ENCODE measurements around the gene GRPEL1. TPM values are rescaled to one million over a fixed set of nuclear protein-coding genes. Genes with fewer than 3 reads are reported as not detected.

The GRPEL1 gene
- total and polyA plus RNA-seq, 2 of the 13 experiments (the other 11 are each of a cell fraction or from before 2014, with no cell fraction given): 32.3 to 141 TPM

DNA sequence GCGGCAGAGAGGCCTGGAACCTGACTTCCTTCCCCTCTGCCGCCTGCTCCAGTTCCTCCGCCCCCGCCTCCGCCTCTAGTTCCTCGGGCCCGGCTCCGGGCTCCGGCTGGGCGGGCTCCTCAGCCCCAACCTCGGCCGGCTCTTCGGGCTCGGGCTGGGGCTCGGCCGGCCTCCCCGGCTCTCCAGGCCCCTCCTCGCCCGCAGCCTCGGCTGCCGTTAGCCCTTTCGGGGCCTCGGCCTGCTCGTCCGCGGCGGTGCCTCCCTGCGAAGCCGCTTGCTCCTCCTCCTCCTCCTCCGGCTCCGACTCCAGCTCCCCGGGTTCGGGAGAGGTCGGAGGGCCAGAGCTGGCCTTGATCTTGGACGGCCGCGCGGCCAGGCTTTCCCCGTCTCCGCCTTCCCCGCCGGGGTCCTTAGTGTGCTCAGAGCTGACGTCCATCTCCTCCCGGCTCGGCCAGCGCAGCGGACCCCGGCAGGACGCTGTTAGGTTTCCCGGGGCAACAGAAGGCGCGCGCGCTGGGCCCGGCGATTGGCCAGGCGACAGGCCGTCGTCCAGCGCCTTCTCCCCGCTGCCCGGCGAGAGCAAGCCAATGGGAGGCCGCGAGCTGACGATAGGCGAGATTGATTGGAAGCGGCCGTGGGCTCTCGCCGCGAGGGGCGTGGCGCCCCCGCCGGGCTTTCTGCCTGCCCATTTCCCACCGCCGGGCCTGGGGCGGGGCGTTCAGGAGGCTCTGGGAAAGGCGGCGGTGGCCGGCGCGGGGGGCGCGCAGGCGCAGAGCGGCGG lies 25.2 kb downstream of the GRPEL1 start (continued):
- peak; percentile 93 for TF ChIP-seq NFYB (CRISPR knock-in tag; IDR thresholded peaks at IDR 0.05)
- TF ChIP-seq ZSCAN12 (CRISPR knock-in tag; IDR thresholded peaks at IDR 0.05): no peak
- peak; percentile 48; the same call in 1 of the 2 replicates for TF ChIP-seq ZNF564 (CRISPR knock-in tag; IDR thresholded peaks at IDR 0.05)
- no peak for TF ChIP-seq ZNF850 (CRISPR knock-in tag; conservative IDR thresholded peaks at IDR 0.05)
- TF ChIP-seq ZNF326 (CRISPR knock-in tag; IDR thresholded peaks at IDR 0.05; ENCODE audit: borderline replicate concordance): no peak
- no peak for TF ChIP-seq PCBP2 (optimal IDR thresholded peaks at IDR 0.05; ENCODE audit: low read depth, low read length, poor library complexity, severe bottlenecking)
- TF ChIP-seq ZNF3 (CRISPR knock-in tag; IDR thresholded peaks at IDR 0.05): no peak
- no peak for TF ChIP-seq GABPA (IDR thresholded peaks at IDR 0.05; ENCODE audit: low read depth, low read length)
- no peak for TF ChIP-seq GABPA (CRISPR knock-in tag; IDR thresholded peaks at IDR 0.05; ENCODE audit: low read depth)
- TF ChIP-seq, protein P1, sequence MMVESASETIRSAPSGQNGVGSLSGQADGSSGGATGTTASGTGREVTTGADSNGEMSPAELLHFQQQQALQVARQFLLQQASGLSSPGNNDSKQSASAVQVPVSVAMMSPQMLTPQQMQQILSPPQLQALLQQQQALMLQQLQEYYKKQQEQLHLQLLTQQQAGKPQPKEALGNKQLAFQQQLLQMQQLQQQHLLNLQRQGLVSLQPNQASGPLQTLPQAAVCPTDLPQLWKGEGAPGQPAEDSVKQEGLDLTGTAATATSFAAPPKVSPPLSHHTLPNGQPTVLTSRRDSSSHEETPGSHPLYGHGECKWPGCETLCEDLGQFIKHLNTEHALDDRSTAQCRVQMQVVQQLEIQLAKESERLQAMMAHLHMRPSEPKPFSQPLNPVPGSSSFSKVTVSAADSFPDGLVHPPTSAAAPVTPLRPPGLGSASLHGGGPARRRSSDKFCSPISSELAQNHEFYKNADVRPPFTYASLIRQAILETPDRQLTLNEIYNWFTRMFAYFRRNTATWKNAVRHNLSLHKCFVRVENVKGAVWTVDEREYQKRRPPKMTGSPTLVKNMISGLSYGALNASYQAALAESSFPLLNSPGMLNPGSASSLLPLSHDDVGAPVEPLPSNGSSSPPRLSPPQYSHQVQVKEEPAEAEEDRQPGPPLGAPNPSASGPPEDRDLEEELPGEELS (CRISPR knock-in tag; IDR thresholded peaks at IDR 0.05): no peak; the same call in 1 of the 2 replicates
- TF ChIP-seq, protein P2, sequence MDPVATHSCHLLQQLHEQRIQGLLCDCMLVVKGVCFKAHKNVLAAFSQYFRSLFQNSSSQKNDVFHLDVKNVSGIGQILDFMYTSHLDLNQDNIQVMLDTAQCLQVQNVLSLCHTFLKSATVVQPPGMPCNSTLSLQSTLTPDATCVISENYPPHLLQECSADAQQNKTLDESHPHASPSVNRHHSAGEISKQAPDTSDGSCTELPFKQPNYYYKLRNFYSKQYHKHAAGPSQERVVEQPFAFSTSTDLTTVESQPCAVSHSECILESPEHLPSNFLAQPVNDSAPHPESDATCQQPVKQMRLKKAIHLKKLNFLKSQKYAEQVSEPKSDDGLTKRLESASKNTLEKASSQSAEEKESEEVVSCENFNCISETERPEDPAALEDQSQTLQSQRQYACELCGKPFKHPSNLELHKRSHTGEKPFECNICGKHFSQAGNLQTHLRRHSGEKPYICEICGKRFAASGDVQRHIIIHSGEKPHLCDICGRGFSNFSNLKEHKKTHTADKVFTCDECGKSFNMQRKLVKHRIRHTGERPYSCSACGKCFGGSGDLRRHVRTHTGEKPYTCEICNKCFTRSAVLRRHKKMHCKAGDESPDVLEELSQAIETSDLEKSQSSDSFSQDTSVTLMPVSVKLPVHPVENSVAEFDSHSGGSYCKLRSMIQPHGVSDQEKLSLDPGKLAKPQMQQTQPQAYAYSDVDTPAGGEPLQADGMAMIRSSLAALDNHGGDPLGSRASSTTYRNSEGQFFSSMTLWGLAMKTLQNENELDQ (CRISPR knock-in tag; IDR thresholded peaks at IDR 0.05; ENCODE audit: borderline replicate concordance): no peak
- no peak for TF ChIP-seq SMAD1 (CRISPR knock-in tag; IDR thresholded peaks at IDR 0.05; ENCODE audit: borderline replicate concordance, low read depth)
- no peak for TF ChIP-seq ZNF496 (CRISPR knock-in tag; IDR thresholded peaks at IDR 0.05; ENCODE audit: insufficient replicate concordance)
- TF ChIP-seq NFYC (CRISPR knock-in tag; IDR thresholded peaks at IDR 0.05): peak; percentile 92
- TF ChIP-seq, protein P3, sequence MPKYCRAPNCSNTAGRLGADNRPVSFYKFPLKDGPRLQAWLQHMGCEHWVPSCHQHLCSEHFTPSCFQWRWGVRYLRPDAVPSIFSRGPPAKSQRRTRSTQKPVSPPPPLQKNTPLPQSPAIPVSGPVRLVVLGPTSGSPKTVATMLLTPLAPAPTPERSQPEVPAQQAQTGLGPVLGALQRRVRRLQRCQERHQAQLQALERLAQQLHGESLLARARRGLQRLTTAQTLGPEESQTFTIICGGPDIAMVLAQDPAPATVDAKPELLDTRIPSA (CRISPR knock-in tag; IDR thresholded peaks at IDR 0.05; ENCODE audit: borderline replicate concordance): no peak
- TF ChIP-seq KLF11 (CRISPR knock-in tag; IDR thresholded peaks at IDR 0.05): no peak
- TF ChIP-seq, protein P4, sequence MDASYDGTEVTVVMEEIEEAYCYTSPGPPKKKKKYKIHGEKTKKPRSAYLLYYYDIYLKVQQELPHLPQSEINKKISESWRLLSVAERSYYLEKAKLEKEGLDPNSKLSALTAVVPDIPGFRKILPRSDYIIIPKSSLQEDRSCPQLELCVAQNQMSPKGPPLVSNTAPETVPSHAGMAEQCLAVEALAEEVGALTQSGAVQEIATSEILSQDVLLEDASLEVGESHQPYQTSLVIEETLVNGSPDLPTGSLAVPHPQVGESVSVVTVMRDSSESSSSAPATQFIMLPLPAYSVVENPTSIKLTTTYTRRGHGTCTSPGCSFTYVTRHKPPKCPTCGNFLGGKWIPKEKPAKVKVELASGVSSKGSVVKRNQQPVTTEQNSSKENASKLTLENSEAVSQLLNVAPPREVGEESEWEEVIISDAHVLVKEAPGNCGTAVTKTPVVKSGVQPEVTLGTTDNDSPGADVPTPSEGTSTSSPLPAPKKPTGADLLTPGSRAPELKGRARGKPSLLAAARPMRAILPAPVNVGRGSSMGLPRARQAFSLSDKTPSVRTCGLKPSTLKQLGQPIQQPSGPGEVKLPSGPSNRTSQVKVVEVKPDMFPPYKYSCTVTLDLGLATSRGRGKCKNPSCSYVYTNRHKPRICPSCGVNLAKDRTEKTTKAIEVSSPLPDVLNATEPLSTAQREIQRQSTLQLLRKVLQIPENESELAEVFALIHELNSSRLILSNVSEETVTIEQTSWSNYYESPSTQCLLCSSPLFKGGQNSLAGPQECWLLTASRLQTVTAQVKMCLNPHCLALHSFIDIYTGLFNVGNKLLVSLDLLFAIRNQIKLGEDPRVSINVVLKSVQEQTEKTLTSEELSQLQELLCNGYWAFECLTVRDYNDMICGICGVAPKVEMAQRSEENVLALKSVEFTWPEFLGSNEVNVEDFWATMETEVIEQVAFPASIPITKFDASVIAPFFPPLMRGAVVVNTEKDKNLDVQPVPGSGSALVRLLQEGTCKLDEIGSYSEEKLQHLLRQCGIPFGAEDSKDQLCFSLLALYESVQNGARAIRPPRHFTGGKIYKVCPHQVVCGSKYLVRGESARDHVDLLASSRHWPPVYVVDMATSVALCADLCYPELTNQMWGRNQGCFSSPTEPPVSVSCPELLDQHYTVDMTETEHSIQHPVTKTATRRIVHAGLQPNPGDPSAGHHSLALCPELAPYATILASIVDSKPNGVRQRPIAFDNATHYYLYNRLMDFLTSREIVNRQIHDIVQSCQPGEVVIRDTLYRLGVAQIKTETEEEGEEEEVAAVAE (CRISPR knock-in tag; IDR thresholded peaks at IDR 0.05; ENCODE audit: borderline replicate concordance): 0 out of 2 replicates have a peak, but pooled peaks have one; percentile 68
- no peak for TF ChIP-seq ZNF468 (CRISPR knock-in tag; IDR thresholded peaks at IDR 0.05)
- no peak for TF ChIP-seq ZNF451 (CRISPR knock-in tag; IDR thresholded peaks at IDR 0.05)
- no peak for TF ChIP-seq ZNF337 (CRISPR knock-in tag; IDR thresholded peaks at IDR 0.05; ENCODE audit: borderline replicate concordance, low read depth)
- no peak for TF ChIP-seq ISL2 (CRISPR knock-in tag; IDR thresholded peaks at IDR 0.05)

Data from HepG2 (cell line).